GOT3 (cell line): ENCODE measurements around the gene IZUMO2.
"Not testable (repeated sequence)": the region's sequence is repeated elsewhere in the genome, so short reads cannot be mapped to it uniquely, and the experiment has no call there.

Source experiments
- DNase-seq: peaks from one replicate; lab custom pipeline; 2025; ENCODE audit warnings: mixed read lengths; lab: John Stamatoyannopoulos, UW

IZUMO2 gene

GRCh38 chr19:50135856-50136602 lies 27.1 kb downstream of the IZUMO2 start:
- not testable (repeated sequence) for DNase-seq

GRCh38 chr19:50134777-50135719 lies 28.0 kb downstream of the IZUMO2 start:
- not testable (repeated sequence) for DNase-seq

- DNase-seq = not testable (repeated sequence)
Observed at GRCh38 chr19:50133518-50134492, 29.3 kb downstream of the IZUMO2 start.

GRCh38 chr19:50104012-50104411 lies 59.1 kb downstream of the IZUMO2 start:
- DNase-seq = not testable (repeated sequence)

- DNase-seq = not testable (repeated sequence)
Observed at GRCh38 chr19:50103405-50103804, 59.7 kb downstream of the IZUMO2 start.
